ENCODE data around the gene DMC1. TPM values are rescaled to one million over a fixed set of nuclear protein-coding genes. Genes with fewer than 3 reads are reported as not detected.
A peak's percentile ranks its signal among the peaks of the same experiment; 100 is the strongest.

The DMC1 gene
- total and polyA plus RNA-seq, 2 of the 13 experiments (the other 11 are each of a cell fraction or from before 2014, with no cell fraction given) = 0.82 TPM; not detected in 1

GRCh38 chr22:38567531-38568285, 2.3 kb downstream of the DMC1 start:
- no peak overlapping the region for H3K4me2 ChIP-seq (ENCODE audit: low read depth, low read length)
- H3K4me1 ChIP-seq (ENCODE audit: insufficient read depth, low read length) = peaks cover 13% of the 10 kb centered on the region
- ChIA-PET POLR2A (interaction anchor here (1.6 kb wide), 1 partner anchor 104 kb away, joined by 3 read pairs; no protein-coding TSS in a partner anchor), CTCF (ENCODE audit: low intra/inter-chr PET ratio, low total read pairs) (no interaction called here)
- ATAC-seq = no peak
- TF ChIP-seq KAT2B (IDR thresholded peaks at IDR 0.05; ENCODE audit: borderline replicate concordance, low read depth, low read length) = peak; percentile 50; the same call in 1 of the 2 replicates
- no peak for TF ChIP-seq ZBTB10 (CRISPR knock-in tag; IDR thresholded peaks at IDR 0.05; ENCODE audit: borderline replicate concordance)
- TF ChIP-seq RNF2 (conservative IDR thresholded peaks at IDR 0.05; ENCODE audit: low read depth) = no peak
- no peaks in the 10 kb centered on the region for H3K9me3 ChIP-seq (ENCODE audit: low read length)
- H3K9ac ChIP-seq (ENCODE audit: insufficient read depth, low read depth, low read length) = no peak overlapping the region
- BruUV-seq (replicated peaks) = no TSS peak
- H3K4me3 ChIP-seq (replicated peaks in 1 of 3; ENCODE audit: insufficient read depth in 1 of 3, low read depth in 2 of 3, low read length in 3 of 3) = no peak overlapping the region
- no peaks in the 10 kb centered on the region for H4K20me1 ChIP-seq (ENCODE audit: insufficient read depth, low read length)
- no peak overlapping the region for H3K27ac ChIP-seq (ENCODE audit: extremely low read length, insufficient read depth, low read length)
- H2AFZ ChIP-seq (ENCODE audit: low read length) = no peak overlapping the region
- no peaks in the 10 kb centered on the region for H3K79me2 ChIP-seq (ENCODE audit: insufficient read depth, low read length)
- DNase-seq (ENCODE audit: low spot score) = no peak
- no peaks in the 10 kb centered on the region for H3K36me3 ChIP-seq (replicated peaks in 1 of 2; ENCODE audit: control insufficient read depth in 1 of 2, insufficient read depth in 2 of 2, low read length in 2 of 2)
- no peak for FAIRE-seq
- H3K27me3 ChIP-seq (ENCODE audit: control insufficient read depth in 1 of 2, insufficient read depth in 2 of 2, low read length in 2 of 2) = no peaks in the 10 kb centered on the region
- intact Hi-C loops (cut with micrococcal nuclease; ENCODE audit: unreplicated experiment) (no loop called here), in situ Hi-C loops (cut with HindIII; ENCODE audit: extremely low pct_ligation_motif_present, low pct_unique_long_range_greater_than_20kb) (no loop called here)
- 57% methylated on average over 7 of the region's 7 CpGs for WGBS (ENCODE audit: low lambda C conversion rate)
